IPS DF 19.7 (cell line): Measurements from ENCODE around the gene CD200R1L.
"Not testable (repeated sequence)": the region's sequence is repeated elsewhere in the genome, so short reads cannot be mapped to it uniquely, and the experiment has no call there.

ENCODE experiments used
- DNase-seq: peaks from one replicate; pipeline ENCODE4 v3.0.0-alpha.2; 2013; ENCODE audit warnings: low read depth, low spot score

The CD200R1L gene, protein sequence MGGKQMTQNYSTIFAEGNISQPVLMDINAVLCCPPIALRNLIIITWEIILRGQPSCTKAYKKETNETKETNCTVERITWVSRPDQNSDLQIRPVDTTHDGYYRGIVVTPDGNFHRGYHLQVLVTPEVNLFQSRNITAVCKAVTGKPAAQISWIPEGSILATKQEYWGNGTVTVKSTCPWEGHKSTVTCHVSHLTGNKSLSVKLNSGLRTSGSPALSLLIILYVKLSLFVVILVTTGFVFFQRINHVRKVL

DNA sequence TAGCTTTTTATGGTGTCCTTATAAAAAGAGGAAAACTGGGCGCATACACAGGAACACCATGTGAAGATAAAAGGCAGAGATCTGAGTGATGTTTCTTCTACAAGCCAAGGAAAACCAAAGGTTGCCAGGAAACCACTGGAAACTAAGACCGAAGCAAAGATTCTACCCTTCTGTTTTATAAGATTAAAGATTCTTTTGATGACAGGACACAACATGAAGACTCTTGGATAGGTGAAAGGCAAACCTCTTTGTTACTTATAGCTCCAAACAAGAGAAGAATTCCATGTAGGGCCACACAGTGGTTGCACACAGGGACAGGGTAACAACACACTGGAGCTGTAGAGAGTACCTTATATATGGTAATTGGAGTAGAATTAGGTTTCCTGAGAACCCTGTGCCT lies at the start of gene CD200R1L:
Gene CD200R1L, minus strand, starts transcription at position 101 of the 400 bp plus-strand sequence. CDS start 17,497 bp downstream, outside the sequence.
- DNase-seq = no peak

DNA sequence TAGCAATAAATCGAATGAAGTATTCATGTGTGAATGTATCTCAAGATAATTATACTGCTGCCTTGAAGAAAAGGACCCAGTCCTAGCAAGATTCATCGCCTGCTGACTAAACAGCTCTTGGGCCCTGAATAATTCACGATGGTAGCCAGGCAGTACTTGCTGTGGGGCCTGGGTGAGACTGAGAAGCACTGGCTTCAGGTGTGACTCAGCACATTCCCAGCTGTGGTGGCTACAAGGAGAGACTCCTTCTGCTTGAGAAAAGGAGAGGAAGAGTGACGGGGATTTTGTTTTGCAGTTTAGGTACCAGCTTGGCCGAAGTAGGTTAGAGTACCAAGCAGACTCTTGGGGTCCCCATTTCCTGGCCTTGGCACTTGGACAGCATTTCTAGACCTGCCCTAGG lies 47.6 kb upstream of the CD200R1L start:
- peak; percentile 80 for DNase-seq

DNA sequence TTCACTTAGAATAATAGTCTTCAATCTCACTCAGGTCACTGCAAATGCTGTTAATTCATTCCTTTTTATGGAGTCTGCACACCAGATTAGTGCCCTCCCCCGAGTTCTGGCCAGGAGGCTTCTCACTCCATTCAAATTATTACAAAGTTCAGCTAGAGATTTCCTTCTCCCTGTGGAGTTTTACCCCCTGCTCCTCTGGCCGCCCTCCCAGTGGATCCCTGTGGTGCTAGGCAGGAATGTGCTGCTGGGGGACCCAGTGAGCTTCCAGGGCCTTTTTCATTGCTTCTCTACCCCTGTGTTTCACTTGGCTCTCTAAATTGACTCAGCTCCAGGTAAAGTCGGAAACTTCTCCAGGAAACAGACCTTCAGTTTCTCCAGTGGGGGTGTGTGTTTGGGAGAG lies 42.7 kb upstream of the CD200R1L start:
- DNase-seq = no peak

DNA sequence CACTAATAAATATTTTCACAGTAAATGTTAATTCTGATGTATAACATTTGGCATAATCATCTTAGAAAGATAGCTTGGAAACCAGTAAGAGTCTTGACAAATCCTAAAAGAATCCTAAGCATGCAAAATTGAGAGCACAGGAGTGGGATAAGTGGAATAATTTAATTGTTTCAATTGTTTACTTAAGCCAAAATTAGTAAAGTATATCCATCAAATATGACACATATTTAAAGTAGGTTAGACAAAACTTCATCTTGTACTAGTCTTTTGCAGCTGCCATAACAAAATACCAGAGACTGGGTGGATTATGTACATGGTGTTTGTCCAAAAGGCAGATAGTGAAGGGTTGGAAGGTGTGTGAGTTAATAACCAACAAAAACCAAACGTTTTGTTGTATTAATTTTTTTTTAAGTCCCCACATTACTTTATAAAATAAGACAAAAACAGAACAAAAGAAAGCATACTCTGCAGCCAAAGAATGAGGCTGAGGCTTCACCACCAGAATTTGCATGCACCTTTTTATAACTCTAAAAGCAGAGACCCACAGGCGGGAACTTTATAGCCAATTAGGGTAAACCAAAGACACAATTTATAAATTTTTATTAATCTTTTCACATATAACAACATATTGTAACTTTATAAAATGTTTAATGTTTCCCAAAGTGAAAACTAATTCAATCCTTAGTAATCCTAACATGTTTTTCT lies 41.9 kb upstream of the CD200R1L start:
- no peak for DNase-seq

DNA sequence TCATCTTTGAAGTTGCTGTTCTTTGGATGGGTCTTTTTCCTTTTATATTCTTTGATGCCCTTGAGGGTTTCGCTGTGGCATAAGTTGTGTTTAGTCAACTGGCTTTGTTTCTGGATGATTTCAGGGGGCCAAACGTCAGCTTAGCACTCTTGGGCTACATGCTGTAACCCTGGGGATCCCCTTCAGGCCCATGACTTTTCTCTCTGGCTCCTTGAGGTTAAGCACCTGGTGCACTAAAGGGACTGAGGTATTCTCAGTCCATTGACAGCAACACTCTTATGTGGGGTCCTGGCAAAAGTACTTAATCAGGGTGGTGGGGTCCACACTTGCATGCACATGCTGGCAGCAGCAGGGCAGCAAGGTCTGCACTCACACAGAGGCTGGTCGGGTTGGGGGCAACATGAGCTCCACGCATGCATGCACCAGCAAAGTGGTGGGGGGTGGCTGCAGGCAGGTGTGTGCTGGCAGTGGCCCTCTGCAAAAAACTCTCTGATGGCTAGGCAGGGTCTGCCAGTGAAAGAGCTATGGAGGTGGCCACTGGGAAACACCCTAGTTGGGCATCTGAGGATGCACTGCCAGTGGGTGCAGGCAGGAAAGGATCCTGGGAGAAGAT lies 38.1 kb upstream of the CD200R1L start:
- DNase-seq = no peak

DNA sequence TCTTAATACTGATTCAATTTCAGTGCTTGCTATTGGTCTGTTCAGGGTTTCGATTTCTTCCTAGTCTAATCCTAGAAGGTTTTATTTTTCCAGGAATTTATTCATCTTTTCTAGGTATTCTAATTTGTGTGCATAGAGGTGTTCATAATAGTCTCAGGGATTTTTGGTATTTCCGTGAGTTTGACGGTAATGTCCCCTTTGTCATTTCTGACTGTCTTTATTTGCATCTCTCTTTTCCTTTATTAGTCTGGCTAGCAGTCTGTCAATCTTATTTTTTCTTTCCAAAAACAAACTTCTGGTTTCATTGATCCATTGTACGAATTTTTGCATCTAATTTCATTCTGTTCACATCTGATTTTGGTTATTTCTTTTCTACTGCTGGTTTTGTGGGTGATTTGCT lies 35.2 kb upstream of the CD200R1L start:
- no peak for DNase-seq

DNA sequence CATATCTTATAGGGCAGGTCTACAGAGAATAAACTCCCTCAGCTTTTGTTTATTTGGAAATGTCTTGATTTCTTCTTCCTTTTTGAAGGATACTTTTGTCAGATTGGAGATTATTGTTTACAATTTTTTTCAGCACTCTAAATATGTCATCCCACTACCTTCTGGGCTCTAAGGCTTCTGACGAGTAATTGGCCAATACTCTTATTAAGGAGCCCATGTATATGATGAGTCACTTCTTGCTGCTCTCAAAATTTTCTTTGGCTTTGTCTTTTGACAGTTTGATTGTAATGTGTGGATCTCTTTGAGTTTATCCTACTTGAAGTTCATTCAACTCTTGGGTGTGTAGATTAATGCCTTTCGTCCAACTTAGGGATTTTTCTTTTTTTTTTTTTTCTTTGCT lies 28.9 kb upstream of the CD200R1L start:
- no peak for DNase-seq

DNA sequence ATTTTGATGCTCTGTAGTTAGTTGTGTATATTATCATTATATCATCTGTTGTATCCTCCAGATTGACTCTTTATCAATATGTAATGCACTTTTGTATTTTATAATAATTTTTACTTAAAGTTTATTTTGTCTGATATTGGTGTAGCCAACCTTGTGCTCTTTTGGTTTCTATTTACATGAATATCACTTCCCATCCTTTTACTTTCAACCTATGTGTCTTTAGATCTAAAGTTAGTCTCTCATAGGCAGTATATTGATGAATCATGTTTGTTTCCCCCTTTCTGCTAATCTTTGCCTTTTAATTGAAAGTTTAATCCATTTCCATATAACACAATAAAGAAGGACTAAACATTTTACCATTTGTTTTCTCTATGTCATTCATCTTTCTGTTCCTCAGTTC lies 28.1 kb upstream of the CD200R1L start:
- no peak for DNase-seq

DNA sequence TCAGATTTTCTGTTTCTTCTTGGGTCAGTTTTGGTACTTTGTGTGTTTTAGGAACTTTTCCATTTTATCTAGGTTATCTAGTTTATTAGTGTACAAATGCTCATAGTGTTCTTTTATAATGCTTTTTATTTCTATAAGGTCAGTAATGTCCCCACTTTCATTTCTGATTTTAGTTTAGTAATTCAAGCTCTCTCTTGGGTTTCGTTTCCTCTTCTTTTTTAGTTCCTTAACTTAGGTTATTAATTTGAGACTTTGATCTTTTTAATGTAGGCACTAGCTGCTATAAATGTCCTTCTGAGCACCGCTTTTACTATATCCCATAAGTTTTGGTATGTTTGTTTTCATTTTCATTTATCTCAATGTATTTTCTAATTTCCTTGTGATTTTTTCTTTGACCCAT lies 27.0 kb upstream of the CD200R1L start:
- DNase-seq = no peak

DNA sequence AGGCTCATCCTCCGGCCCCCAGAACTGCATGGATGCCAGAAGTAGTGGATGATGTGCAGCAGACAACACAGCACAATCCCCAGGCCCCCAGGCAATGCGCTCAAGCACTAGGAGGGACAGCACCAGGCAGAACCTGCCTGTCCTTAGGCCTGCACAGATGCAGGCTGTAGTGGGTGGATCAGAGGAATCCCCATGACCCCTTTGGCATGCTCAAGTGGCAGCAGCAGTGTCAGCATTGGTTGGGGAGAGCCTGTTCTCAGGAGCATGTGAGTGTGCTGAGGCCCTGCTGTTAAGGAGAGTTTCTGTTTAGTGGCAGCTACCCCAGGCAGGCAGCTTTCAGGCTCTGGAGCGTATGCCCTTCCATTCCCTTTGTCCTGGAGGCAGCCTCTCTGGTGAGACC lies 25.1 kb upstream of the CD200R1L start:
- DNase-seq = no peak

DNA sequence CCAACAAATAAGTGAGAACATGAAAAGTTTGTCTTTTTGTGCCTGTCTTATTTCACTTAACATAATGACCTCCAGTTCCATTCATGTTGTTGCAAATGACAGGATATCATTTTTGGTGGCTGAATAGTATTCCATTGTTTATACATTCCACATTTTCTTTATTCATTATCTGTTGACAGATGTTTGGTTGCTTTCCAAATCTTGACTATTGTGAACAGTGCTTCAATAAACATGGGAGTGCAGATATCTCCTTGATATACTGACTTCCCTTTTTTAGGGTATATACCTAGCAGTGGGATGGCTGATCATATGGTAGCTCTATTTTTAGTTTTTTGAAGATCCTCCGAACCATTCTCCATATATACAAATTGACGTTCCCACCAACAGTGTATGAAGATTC lies 19.1 kb upstream of the CD200R1L start:
- DNase-seq = no peak

DNA sequence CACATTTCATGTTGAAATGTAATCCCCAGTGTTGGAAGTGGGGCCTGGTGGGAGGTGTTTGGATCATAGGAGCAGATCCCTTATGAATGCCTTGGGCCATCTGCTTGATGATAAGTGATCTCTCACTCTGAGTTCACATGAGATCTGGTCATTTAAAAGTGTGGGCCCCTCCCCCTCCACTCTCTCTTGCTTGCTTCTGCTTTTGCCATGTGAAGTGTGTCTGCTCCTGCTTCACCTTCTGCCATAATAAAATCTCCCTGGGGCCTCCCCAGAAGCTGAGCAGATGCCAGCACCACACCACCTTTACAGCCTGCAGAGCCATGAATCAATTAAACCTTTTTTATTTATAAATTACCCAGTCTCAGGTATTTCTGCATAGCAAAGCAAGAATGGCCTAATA lies 14.2 kb upstream of the CD200R1L start:
- DNase-seq = no peak

DNA sequence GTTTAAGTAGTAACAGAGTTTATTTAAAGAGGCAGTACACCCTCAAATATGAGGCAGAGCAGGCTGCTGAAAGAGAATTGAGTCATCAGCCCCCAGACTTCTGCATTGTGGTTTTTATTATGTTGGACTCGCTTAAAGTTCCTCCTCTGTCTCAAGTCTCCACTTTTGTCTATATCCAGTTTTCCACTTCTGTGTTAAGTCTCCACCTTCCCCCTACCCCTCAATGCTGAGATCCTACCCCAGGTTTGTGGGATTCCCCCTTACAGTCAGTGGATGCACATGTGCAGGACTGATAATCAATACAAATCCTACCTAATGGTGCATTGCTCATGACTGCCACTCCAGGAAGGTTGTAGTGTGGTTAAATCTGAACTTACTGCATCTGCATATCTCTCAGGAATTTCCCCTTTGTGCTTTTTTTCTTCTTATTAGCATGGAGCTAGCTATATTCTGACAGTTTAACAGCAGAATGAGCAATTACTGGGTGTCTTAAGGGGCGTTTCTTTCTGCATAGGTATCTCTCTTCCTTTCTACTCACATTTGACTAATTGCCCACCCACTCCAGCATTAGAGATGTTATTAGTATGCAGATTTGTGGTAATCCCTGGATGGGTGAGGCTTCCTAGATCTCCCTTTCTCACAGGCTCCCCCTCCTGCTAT lies 11.9 kb upstream of the CD200R1L start:
- no peak for DNase-seq

DNA sequence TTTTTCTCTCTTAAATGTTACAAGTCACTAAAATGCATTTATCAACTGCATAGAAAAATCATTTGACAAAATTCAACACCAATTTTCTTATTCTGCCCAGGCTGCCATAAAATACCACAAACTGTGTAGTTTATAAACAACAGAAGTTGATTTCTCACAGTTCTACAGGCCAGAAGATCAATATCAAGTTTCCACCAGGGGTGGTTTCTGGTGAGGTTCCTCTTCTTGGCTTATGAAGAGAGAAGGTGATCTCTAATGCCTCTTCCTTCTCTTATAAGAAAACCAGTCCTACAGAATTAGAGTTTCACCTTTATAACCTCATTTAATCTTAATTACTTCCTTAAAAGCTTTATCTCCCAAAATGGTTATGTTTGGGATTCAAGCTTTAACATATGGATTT lies 10.9 kb upstream of the CD200R1L start:
- DNase-seq = no peak

DNA sequence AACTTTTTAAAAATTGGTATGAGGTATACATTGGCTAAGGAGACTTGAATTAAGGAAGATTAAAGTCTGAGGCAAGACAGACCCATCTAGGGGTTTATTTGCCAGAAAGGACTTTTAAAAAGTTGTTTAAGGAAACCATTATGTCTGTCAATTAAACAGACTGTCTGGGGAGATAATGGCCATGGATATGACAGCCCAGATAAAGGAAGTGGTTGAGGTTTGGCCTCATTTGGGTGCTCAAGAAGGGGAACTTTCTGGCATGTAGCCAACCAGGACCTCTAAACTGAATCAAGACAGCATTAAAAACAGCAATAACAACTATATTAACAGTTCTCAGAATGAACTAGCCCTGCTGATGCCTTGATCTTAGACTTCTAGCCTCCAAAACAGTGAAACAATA lies 9.9 kb upstream of the CD200R1L start:
- DNase-seq = no peak

DNA sequence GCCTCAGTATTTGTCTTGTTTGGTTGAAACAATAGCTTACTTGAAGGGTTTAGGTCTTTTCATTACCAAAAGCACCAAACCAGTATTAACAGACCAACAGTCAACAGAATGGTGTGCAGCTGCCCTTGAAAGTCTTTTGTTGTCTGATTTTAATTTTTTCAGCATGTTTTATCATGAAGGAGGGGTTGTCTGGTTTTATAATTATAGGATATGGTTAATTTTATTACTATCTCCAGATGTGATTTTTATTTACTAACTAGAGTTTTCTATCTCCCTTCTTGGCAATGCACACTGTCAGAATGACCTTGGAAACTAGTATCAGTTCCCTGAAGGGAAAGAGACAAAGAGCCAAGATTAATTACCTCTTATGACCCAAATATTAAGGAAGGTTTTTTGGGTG lies 9.2 kb upstream of the CD200R1L start:
- DNase-seq = no peak

DNA sequence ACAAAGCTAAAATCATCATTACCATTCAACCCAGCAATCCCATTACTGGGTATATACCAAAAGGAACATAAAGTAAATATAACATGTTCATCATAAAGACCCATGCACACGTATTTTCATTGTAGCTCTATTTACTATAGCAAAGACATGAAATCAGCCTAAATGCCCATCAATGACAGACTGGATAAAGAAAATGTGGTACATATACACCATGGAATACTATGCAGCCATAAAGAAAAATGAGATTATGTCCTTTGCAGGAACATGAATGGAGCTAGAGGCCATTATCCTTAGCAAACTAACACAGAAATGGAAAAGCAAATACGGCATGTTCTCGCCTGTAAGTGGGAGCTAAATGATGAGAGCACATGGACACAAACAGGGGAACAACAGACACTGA lies 8.4 kb upstream of the CD200R1L start:
- not testable (repeated sequence) for DNase-seq

DNA sequence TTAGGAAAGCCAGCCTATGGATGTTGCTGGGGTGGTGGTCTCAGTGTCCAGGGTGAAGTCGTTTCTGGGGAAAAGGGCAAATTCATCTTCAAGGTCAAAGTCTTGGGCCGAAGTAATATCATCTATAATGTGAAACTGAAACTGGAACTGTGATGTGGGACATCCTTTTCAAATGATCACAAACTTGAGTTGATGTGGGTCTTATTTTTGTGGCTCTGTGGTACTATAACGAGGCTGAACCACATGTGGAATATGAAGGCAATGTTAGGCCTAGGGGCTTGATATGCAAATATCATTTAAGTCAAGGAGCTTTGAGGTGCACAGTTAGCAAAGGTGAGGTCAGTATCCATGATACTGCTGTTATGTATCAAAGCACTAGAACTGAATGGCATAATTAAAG lies 1.5 kb upstream of the CD200R1L start:
- DNase-seq = no peak

DNA sequence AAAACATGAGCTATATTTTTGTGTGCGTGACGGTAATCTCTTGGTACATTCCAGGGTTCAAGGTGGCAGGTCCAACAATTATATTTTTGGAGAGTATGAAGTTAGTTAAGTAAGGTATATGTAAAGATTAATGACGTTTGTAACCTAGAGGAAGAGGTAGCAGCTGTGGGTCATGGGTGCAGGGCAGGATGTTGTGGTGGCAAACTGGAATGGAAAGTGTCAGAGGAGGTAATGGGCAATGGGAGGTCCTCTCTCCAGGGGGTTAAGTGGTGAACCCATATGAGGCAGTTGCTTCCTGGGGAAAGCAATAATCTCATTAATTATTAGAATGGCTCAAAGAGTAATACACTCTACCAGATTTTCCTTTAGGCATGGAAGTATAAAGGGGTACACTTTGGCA lies 1.0 kb upstream of the CD200R1L start:
- DNase-seq = no peak

DNA sequence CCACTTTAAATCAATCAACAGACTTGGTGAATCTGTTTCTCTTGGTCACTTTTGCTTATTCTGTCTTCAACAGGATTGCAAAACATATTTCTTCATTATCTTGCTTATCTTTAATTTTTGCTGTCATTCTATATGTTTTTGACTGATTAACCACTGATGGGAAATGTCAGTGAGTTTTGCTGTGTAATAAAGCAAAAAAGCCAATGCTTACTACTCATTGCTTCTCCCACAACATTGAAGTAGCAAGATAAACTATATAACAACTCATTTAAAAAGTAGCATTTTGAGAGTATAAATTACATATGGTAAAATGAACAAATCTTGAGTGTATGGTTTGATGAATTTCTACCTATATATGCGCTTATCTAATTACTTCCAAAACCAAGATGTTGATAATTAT lies 892 bp downstream of the CD200R1L start:
- no peak for DNase-seq

DNA sequence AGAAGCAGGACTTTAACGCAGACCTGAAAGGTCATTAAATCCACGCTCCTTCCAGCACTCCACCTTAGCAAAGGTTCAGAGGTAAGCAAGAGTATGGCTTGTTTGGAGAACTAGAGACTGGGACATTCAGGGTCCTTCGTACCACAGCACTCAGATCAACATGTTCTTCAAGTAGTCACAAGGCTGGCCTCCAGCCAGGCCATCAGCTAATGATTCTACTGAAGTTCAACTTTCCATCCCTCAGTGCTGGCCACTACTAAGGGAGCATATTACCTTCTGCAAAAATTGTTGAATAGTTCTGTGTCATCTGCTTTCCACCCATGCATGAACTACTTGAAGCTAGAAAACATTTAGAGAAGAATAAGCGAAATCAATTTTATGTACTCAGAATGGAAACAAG lies 17.6 kb downstream of the CD200R1L start:
- DNase-seq = no peak
